HG02571 (cell line): Measurements from ENCODE around the gene TSR3.

Experiments used
- ATAC-seq: cut with Tn5 transposase; IDR thresholded peaks from one replicate; pipeline ENCODE4 v1.9.1; 2021; ENCODE audit warnings: mild to moderate bottlenecking, moderate library complexity; ENCODE audit not compliant: unreplicated experiment

TSR3 gene

GRCh38 chr16:1355591-1355990 is 3.9 kb upstream of the TSR3 start:
- ATAC-seq = no peak

GRCh38 chr16:1354815-1355540 is 3.3 kb upstream of the TSR3 start:
- ATAC-seq = no peak

- ATAC-seq = peak; percentile 20
Observed at GRCh38 chr16:1351215-1351581, 480 bp downstream of the TSR3 start.

- ATAC-seq = no peak
Observed at GRCh38 chr16:1350691-1351090, 987 bp downstream of the TSR3 start.

GRCh38 chr16:1349951-1350350 is 1.7 kb downstream of the TSR3 start:
- no peak for ATAC-seq

GRCh38 chr16:1349351-1349750 is 2.3 kb downstream of the TSR3 start:
- ATAC-seq = no peak

GRCh38 chr16:1348926-1349325 is 2.8 kb downstream of the TSR3 start:
- ATAC-seq = no peak

GRCh38 chr16:1348441-1348840 is 3.2 kb downstream of the TSR3 start:
- no peak for ATAC-seq

- no peak for ATAC-seq
Observed at GRCh38 chr16:1347962-1348361, 3.7 kb downstream of the TSR3 start.

- no peak for ATAC-seq
Observed at GRCh38 chr16:1347286-1347855, 4.3 kb downstream of the TSR3 start.

- ATAC-seq = no peak
Observed at GRCh38 chr16:1346422-1347285, 5.0 kb downstream of the TSR3 start.

GRCh38 chr16:1345651-1346421 is 5.8 kb downstream of the TSR3 start:
- ATAC-seq = no peak

- no peak for ATAC-seq
Observed at GRCh38 chr16:1345087-1345486, 6.6 kb downstream of the TSR3 start.

- ATAC-seq = no peak
Observed at GRCh38 chr16:1344499-1344898, 7.2 kb downstream of the TSR3 start.

GRCh38 chr16:1343428-1344242 is 8.0 kb downstream of the TSR3 start:
- ATAC-seq = peak; percentile 4

GRCh38 chr16:1342526-1343427 is 8.9 kb downstream of the TSR3 start:
- ATAC-seq = peak; percentile 72

GRCh38 chr16:1341495-1342420 is 9.9 kb downstream of the TSR3 start:
- no peak for ATAC-seq
